ENCODE results near the gene SRSF4. TPM values are rescaled to one million over a fixed set of nuclear protein-coding genes. Genes with fewer than 3 reads are reported as not detected.
A peak's percentile ranks its signal among the peaks of the same experiment; 100 is the strongest.
"Not testable (repeated sequence)": the region's sequence is repeated elsewhere in the genome, so short reads cannot be mapped to it uniquely, and the experiment has no call there.

Gene SRSF4
- total and polyA plus RNA-seq, 7 experiments from 2014 or later, result 76.1 to 123 (median 79.9) TPM

DNA sequence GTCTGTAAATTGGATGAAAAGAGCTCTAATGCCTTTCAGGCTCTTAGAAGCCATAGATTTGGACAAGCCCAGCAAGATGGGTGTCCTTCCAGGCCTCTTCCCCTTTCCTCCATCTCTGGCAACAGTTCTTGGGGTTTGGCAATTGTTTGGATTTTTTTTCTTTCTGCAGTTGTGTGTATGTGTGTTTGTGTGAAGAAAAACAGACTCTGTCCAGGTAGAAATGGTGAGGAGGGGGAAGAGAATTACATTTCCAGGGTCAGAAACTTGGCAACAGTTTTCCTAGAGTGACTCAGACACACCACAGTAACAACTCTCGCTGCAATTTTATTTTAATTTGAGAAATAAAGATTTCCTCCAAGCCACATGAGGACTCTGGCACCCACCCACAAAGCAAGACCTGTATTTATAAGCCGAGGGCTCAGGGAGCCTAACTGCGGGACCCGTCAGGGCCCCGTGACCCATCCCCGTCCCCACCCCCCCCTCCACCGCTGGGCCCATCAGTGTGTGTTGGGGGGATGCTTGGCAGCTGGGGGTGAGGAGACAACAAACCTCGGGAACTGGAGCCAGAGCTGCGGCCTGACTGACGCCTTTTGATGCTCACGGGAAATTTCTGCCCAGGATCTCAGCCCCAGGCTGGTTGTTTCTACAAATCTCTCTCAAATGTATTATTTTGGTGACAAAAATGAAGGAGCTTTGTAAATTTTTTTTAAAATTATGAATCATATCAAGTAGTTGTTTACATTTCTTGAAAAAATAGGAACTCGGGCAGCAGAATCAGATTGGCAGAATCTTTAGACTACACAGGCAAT lies 62.4 kb downstream of the SRSF4 start:
- Histone ChIP-seq H3K9me3 (ENCODE audit: control insufficient read depth in 2 of 3, low read length in 3 of 3) (no peaks in the 10 kb centered on the region), H3K4me3 (ENCODE audit: low read length) (no peak overlapping the region), H3K27ac (ENCODE audit: low read depth, low read length) (no peak overlapping the region), H3K27me3 (ENCODE audit: control insufficient read depth in 2 of 2, insufficient read depth in 2 of 2, low read length in 2 of 2) (peaks cover 0 to 12% of the 10 kb centered on the region in 2 donors), H3K4me1 (ENCODE audit: control insufficient read depth in 2 of 2, insufficient read depth in 2 of 2, low read length in 2 of 2) (peaks cover 6 to 11% of the 10 kb centered on the region in 2 donors), H3K36me3 (ENCODE audit: control insufficient read depth in 2 of 3, insufficient read depth in 3 of 3, low read length in 3 of 3) (peaks cover 11 to 46% (median 12%) of the 10 kb centered on the region in 3 experiments)
- H3K36me3 Mint-ChIP-seq, result peaks cover 13 to 27% (median 18%) of the 10 kb centered on the region in 5 donors
- peaks cover 0 to 4% (median 0%) of the 10 kb centered on the region in 11 donors for H3K9me3 Mint-ChIP-seq
- intact Hi-C loops (cut with micrococcal nuclease), result no loop called here
- no peak overlapping the region for H3K27ac Mint-ChIP-seq
- ChIA-PET CTCF (no interaction called here), POLR2A (no interaction called here)
- peaks cover 0 to 19% (median 0%) of the 10 kb centered on the region in 5 donors for H3K27me3 Mint-ChIP-seq
- no peak for DNase-seq
- peak overlapping the region in 1 of 10 donors; percentile 1 for H3K4me3 Mint-ChIP-seq
- no peak for ATAC-seq
- H3K4me1 Mint-ChIP-seq, result peaks cover 0 to 7% (median 0%) of the 10 kb centered on the region in 7 donors

DNA sequence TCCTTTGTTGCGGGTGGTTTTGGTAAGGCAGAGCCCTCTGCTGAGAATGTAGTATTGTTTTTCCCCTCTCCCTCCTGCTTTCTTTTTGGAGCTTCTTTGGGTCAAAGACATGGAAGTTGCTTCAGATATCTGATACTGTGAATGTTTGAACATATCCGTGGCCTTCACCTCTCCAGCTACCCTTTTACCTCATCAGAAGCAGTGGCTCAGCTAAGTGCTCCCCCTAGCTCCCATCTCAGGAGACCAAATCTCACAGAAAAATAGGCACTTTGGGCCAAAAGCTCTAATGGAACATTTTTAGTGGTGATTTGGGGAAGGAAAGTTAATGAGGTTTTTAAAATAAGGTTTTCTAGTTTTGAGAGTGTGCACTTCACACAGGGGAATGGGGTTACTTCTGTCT lies 64.3 kb downstream of the SRSF4 start:
- H3K36me3 Mint-ChIP-seq, result peaks cover 17 to 44% (median 29%) of the 10 kb centered on the region in 5 donors
- POLR2A ChIA-PET, result interaction anchor here (0.6 to 0.7 kb wide), 2 partner anchors 89 to 232 kb away, joined by 3 read pairs; no protein-coding TSS in a partner anchor
- peaks cover 0 to 6% (median 0%) of the 10 kb centered on the region in 7 donors for H3K4me1 Mint-ChIP-seq
- Histone ChIP-seq H3K9me3 (ENCODE audit: control insufficient read depth in 2 of 3, low read length in 3 of 3) (no peaks in the 10 kb centered on the region), H3K27ac (ENCODE audit: low read depth, low read length) (no peak overlapping the region), H3K4me3 (ENCODE audit: low read length) (no peak overlapping the region), H3K36me3 (ENCODE audit: control insufficient read depth in 2 of 3, insufficient read depth in 3 of 3, low read length in 3 of 3) (peaks cover 23 to 65% (median 26%) of the 10 kb centered on the region in 3 experiments), H3K4me1 (ENCODE audit: control insufficient read depth in 2 of 2, insufficient read depth in 2 of 2, low read length in 2 of 2) (peaks cover 0 to 3% of the 10 kb centered on the region in 2 donors), H3K27me3 (ENCODE audit: control insufficient read depth in 2 of 2, insufficient read depth in 2 of 2, low read length in 2 of 2) (peaks cover 0 to 4% of the 10 kb centered on the region in 2 donors)
- ATAC-seq (no peak), DNase-seq (no peak)
- H3K4me3 Mint-ChIP-seq, result no peak overlapping the region
- peaks cover 0 to 8% (median 0%) of the 10 kb centered on the region in 5 donors for H3K27me3 Mint-ChIP-seq
- intact Hi-C loops (cut with micrococcal nuclease), result no loop called here
- H3K9me3 Mint-ChIP-seq, result peaks cover 0 to 2% (median 0%) of the 10 kb centered on the region in 11 donors
- CTCF ChIA-PET, result no interaction called here
- peak overlapping the region in 1 of 9 donors; percentile 6 for H3K27ac Mint-ChIP-seq

DNA sequence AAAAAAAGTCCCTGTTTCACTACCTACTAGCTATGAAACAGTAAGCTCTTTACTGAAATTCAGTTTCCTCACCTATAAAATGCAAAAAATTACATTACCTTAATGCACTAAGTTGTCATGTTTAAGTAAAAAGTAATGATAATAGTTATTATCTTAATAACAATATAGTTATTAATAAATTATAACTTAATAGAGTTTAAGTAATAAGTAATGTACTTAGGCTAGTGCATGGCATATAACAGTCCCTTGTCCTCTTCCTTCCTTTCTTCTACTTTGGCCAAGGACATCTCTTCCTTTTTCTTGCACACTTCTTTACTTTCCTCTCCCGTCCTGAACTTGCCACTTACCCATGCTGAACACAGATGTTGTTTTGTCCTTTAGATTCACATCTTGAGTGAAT lies 67.0 kb downstream of the SRSF4 start:
- DNase-seq, result no peak
- Mint-ChIP-seq H3K27me3 (no peaks in the 10 kb centered on the region), H3K9me3 (peaks cover 0 to 2% (median 0%) of the 10 kb centered on the region in 11 donors), H3K27ac (no peak overlapping the region), H3K4me3 (no peak overlapping the region), H3K36me3 (peaks cover 24 to 53% (median 37%) of the 10 kb centered on the region in 5 donors), H3K4me1 (no peaks in the 10 kb centered on the region)
- Histone ChIP-seq H3K4me3 (ENCODE audit: low read length) (no peak overlapping the region), H3K4me1 (ENCODE audit: control insufficient read depth in 2 of 2, insufficient read depth in 2 of 2, low read length in 2 of 2) (no peaks in the 10 kb centered on the region), H3K9me3 (ENCODE audit: control insufficient read depth in 2 of 3, low read length in 3 of 3) (no peaks in the 10 kb centered on the region), H3K27ac (ENCODE audit: low read depth, low read length) (no peak overlapping the region), H3K27me3 (ENCODE audit: control insufficient read depth in 2 of 2, insufficient read depth in 2 of 2, low read length in 2 of 2) (no peaks in the 10 kb centered on the region), H3K36me3 (ENCODE audit: control insufficient read depth in 2 of 3, insufficient read depth in 3 of 3, low read length in 3 of 3) (peaks cover 31 to 82% (median 34%) of the 10 kb centered on the region in 3 experiments)
- ChIA-PET POLR2A (no interaction called here), CTCF (interaction anchor here (1.1 kb wide), 1 partner anchor 233 kb away, joined by 3 read pairs; no protein-coding TSS in a partner anchor)
- ATAC-seq, result no peak
- intact Hi-C loops (cut with micrococcal nuclease), result no loop called here

DNA sequence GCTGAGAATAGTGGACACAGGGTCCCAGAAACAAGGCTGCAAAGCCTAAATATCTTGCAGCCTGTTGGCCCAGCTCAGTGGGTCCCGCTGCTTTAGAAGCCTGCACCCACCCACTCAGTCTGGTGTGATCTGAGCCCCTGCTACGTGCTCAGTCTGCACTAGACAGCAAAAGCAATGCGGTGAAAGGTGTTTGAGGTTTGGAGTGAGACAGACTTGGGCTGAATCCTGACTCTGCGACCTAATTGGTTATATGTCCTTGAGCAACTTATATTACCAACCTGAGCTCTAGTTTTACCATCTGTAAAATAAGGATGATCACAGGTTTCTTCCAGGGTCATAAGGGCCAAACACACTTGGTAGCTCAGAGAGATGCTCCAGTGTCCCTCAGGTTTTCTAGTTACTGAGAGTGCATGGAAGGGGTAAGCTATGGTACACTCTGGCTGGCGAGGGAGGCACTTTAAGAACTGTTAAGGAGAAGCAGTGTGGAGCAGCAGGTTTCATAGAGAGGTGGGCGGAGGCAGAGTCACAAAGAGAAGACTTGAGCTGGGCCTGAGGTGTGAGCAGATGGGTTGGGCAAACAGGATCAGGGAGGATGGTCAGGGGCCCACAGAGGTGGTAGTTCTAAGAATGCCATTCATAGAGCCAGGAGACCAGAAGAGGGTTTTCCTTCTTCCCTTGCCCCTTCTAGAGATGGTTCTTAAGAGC lies 68.1 kb downstream of the SRSF4 start:
- no peak for ATAC-seq
- H3K27ac Mint-ChIP-seq, result peak overlapping the region in 2 of 9 donors; percentile 10 to 30

DNA sequence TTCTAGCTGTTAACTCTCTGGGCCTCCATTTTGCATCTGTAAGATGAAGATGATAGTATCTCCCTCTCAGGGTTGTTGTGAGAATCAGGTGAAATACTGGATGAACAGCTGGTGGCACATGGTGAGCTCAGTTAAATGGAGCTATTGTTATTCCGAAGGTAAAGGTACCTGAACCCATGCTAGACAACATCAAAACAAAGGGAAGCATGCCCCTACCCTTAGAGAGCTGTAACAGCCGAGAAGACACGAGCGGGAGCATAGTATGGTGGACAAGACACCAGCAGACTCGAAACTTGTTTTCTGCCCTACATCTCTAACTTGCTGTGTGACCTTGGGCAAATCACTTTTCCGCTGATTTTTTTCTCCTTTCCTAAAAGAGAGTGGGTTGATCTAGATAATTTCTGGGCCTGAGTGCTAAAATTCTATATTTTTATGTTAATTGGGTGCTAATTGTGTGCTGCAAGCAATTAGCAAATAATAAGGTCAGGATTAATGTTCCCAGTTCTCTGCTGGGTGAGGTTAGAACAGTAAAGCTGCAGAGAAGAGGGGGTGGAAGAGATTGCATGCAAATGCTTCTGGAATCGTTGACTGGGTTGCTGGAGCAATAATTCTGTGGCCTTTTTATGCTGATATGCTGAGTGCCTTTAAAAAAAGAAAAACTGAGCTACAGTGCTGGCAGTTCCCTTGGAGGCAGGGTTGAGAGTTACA lies 68.8 kb downstream of the SRSF4 start:
- POLR2A ChIA-PET, result no interaction called here
- no peak overlapping the region for H3K27ac ChIP-seq (ENCODE audit: low read depth, low read length)
- intact Hi-C loops (cut with micrococcal nuclease), result no loop called here
- DNase-seq (no peak), ATAC-seq (no peak)
- Mint-ChIP-seq H3K9me3 (no peaks in the 10 kb centered on the region), H3K36me3 (peaks cover 21 to 58% (median 40%) of the 10 kb centered on the region in 5 donors), H3K27me3 (no peaks in the 10 kb centered on the region), H3K4me1 (no peaks in the 10 kb centered on the region), H3K27ac (peak overlapping the region in 3 of 9 donors; percentile 25 to 64 (median 38)), H3K4me3 (no peak overlapping the region)
- H3K36me3 ChIP-seq (ENCODE audit: control insufficient read depth in 2 of 3, insufficient read depth in 3 of 3, low read length in 3 of 3), result peaks cover 36 to 78% (median 39%) of the 10 kb centered on the region in 3 experiments
- H3K9me3 ChIP-seq (ENCODE audit: control insufficient read depth in 2 of 3, low read length in 3 of 3), result no peaks in the 10 kb centered on the region
- no peaks in the 10 kb centered on the region for H3K27me3 ChIP-seq (ENCODE audit: control insufficient read depth in 2 of 2, insufficient read depth in 2 of 2, low read length in 2 of 2)
- H3K4me1 ChIP-seq (ENCODE audit: control insufficient read depth in 2 of 2, insufficient read depth in 2 of 2, low read length in 2 of 2), result no peaks in the 10 kb centered on the region
- CTCF ChIA-PET, result interaction anchor here (0.6 to 1.0 kb wide), 2 partner anchors 19 to 236 kb away, joined by 3 to 4 read pairs; no protein-coding TSS in a partner anchor
- H3K4me3 ChIP-seq (ENCODE audit: low read length), result no peak overlapping the region

More for the DNA sequence above, 68.1 kb downstream of the SRSF4 start:
- H3K9me3 ChIP-seq (ENCODE audit: control insufficient read depth in 2 of 3, low read length in 3 of 3), result no peaks in the 10 kb centered on the region
- H3K9me3 Mint-ChIP-seq, result no peaks in the 10 kb centered on the region
- H3K4me1 ChIP-seq (ENCODE audit: control insufficient read depth in 2 of 2, insufficient read depth in 2 of 2, low read length in 2 of 2), result no peaks in the 10 kb centered on the region
- no peaks in the 10 kb centered on the region for H3K27me3 ChIP-seq (ENCODE audit: control insufficient read depth in 2 of 2, insufficient read depth in 2 of 2, low read length in 2 of 2)
- no peak for DNase-seq
- peaks cover 21 to 60% (median 43%) of the 10 kb centered on the region in 5 donors for H3K36me3 Mint-ChIP-seq
- ChIA-PET POLR2A (no interaction called here), CTCF (interaction anchor here (1.0 to 1.1 kb wide), 2 partner anchors 20 to 232 kb away, joined by 3 to 4 read pairs; no protein-coding TSS in a partner anchor)
- peaks cover 36 to 85% (median 39%) of the 10 kb centered on the region in 3 experiments for H3K36me3 ChIP-seq (ENCODE audit: control insufficient read depth in 2 of 3, insufficient read depth in 3 of 3, low read length in 3 of 3)
- intact Hi-C loops (cut with micrococcal nuclease), result no loop called here
- H3K27ac ChIP-seq (ENCODE audit: low read depth, low read length), result no peak overlapping the region
- no peaks in the 10 kb centered on the region for H3K4me1 Mint-ChIP-seq
- no peak overlapping the region for H3K4me3 ChIP-seq (ENCODE audit: low read length)
- H3K4me3 Mint-ChIP-seq, result peak overlapping the region in 1 of 10 donors; percentile 24
- H3K27me3 Mint-ChIP-seq, result no peaks in the 10 kb centered on the region

DNA sequence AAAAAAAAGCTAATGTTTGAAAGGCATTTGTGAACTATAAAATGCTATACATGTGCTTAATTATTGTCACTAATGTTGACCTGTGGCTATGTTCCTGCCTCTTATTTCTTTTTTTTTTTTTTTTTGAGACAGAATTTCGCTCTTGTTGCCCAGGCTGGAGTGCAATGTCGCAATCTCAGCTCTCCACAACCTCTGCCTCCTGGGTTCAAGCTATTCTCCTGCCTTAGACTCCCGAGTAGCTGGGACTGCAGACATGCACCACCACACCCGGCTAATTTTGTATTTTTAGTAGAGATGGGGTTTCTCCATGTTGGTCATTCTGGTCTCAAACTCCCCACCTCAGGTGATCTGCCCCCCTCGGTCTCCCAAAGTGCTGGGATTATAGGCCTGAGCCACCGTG lies 73.7 kb downstream of the SRSF4 start:
- H3K27ac Mint-ChIP-seq; H3K27ac ChIP-seq (ENCODE audit: low read depth, low read length); ATAC-seq; intact Hi-C loops (cut with micrococcal nuclease); H3K4me1 Mint-ChIP-seq; POLR2A ChIA-PET; H3K27me3 Mint-ChIP-seq; DNase-seq; H3K4me3 ChIP-seq (ENCODE audit: low read length); H3K4me3 Mint-ChIP-seq; H3K27me3 ChIP-seq (ENCODE audit: control insufficient read depth in 2 of 2, insufficient read depth in 2 of 2, low read length in 2 of 2); H3K9me3 Mint-ChIP-seq; H3K4me1 ChIP-seq (ENCODE audit: control insufficient read depth in 2 of 2, insufficient read depth in 2 of 2, low read length in 2 of 2); H3K9me3 ChIP-seq (ENCODE audit: control insufficient read depth in 2 of 3, low read length in 3 of 3): not testable (repeated sequence)
- peaks cover 10 to 38% (median 19%) of the 10 kb centered on the region in 5 donors for H3K36me3 Mint-ChIP-seq
- CTCF ChIA-PET, result interaction anchor here (0.7 kb wide), 1 partner anchor 180 kb away, joined by 3 read pairs; no protein-coding TSS in a partner anchor
- H3K36me3 ChIP-seq (ENCODE audit: control insufficient read depth in 2 of 3, insufficient read depth in 3 of 3, low read length in 3 of 3), result peaks cover 16 to 51% (median 23%) of the 10 kb centered on the region in 3 experiments
